SHP77 treated with DMSO at 0.1 percent for 48 hours (cell line): ENCODE results near the gene SETD4.

ENCODE experiments used
- DNase-seq: peaks from one replicate; lab custom pipeline; 2025; lab: John Stamatoyannopoulos, UW

The SETD4 gene

DNA sequence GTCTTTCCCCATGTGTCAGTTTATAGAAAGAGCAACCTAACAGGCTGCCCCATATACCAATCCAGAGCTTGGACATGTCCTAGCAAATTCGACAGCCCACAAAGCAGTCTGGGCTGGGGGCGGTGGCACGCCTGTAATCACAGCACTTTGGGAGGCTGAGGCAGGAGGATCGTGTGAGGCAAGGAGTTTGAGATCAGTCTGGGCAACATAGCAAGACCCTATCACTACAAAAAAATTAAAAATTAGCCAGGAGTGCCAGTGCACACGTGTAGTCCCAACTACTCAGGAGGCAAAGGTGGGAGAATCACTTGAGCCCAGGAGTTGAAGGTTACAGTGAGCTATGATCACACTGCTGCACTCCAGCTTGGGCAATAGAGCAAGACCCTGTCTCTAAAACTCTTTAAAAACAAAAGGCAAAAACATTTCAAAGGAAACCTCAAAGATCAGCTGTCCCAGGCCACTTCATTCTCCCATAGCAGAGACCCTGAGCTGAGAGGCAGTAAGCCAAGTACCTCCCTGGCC, 54.4 kb downstream of the SETD4 start:
- DNase-seq: no peak

DNA sequence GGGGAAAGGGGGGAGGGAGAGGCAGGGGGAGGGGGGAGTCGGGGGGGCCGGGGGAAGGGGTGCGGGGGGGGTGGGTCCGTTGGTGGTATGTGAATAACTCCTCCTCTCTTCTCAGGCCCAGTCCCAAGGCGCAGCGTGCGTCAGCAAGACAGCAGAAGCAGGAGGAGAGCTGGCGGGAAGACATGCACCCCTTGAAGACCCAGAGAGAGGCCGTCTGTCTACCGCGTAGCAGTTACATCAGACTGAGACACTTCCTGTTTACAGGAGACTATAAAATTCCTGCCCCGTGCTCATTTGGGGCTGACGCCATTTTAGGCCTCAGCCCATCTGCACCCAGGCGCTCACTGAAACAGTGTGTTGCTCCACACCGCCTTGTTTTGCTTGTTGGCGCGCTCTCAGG, 55.3 kb downstream of the SETD4 start:
- peak; percentile 15 for DNase-seq

DNA sequence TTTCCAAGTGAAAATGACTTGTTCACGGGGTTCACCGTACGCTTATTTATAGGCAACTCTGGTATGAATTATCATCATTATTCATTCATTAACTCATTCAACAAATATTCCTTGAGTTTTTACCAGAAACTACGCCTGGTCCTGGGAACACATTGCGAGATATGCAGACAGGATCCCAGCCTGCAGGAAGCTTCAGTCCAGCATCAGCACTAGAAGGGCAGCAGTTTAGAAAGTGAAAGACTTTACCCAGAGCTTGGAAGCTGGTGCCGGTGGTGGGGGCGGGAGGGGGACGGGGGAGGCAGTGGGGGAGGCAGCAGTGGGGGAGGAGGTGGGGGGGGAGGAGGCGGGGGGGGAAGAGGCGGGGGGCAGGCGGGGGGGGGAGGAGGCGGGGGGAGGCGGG, 55.9 kb downstream of the SETD4 start:
- DNase-seq: no peak

DNA sequence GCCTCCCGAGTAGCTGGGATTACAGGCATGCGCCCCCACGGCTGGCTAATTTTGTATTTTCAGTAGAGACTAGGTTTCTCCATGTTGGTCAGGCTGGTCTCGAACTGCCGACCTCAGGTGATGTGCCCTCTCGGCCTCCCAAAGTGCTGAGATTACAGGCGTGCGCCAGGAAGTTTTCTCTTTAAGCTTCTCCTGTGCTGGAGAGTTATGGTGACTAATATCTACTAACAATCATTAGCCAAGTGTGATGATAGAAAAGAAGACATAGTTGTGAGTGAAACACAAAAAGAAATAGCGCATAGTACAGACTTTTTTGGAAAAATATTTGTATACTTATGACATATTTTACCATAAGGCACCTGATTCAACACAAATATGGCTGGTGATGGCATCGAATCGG, 56.5 kb downstream of the SETD4 start:
- DNase-seq: no peak

DNA sequence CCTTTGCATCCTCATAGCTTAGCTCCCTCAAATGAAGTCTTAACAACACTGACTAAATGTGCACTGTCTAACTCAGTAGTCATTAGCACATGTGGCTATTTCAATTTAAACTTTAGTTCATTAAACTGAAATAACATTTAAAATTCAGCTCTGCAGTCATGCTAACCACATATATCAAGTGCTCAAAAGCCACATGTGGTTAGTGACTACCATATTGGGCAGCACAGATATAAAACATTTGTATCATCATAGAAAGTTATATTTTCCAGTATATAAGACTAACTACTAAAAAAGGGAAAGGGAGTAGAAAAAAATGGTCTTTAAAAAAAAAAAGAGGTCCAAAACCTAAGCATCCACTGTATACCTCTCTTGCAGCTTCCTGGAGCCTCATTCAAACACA, 64.1 kb downstream of the SETD4 start:
- DNase-seq: no peak

DNA sequence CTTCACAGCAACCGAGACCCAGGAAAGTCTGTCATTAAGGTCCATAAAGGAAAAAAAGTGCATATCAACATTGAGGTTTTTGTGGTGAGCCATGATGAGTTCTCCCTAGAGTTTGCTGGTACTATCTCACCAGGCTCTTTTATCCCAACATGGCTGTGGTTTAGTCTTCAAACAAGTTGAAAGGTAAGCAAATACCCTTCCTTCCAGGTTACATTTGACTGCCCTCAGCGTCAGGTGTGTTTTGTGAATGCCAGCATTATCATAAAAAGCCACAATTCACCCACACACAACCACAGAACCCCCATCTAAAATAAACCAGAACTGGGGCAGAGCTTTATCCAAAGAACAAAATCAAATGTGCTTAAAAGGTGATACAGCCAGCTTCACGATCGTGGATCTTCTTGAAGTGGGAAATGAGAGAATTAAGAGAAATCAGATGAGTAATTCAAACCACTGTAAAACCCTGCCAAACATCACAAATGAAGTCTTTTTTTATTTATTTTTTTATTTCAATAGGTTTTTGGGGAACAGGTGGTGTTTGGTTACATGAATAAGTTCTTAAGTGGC, 64.7 kb downstream of the SETD4 start:
- no peak for DNase-seq

DNA sequence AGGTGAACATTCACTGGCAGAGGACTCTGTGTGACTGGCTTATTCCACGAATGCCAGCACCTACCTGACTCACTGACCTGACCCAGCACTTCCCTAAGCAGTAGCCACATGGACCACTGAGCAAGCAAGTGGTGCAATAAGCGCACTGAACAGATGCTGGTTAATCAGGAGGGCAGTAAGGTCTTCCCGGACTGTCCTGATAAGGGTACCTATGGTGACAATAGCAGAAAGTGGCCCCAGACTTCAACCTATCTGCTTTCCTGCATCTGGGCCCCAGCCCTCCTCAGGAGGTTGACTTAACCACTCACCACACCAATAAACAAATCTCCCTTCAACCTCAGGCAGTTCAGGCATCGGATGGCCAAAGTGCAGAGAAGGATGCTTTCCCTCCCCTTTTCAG, 65.7 kb downstream of the SETD4 start:
- no peak for DNase-seq

DNA sequence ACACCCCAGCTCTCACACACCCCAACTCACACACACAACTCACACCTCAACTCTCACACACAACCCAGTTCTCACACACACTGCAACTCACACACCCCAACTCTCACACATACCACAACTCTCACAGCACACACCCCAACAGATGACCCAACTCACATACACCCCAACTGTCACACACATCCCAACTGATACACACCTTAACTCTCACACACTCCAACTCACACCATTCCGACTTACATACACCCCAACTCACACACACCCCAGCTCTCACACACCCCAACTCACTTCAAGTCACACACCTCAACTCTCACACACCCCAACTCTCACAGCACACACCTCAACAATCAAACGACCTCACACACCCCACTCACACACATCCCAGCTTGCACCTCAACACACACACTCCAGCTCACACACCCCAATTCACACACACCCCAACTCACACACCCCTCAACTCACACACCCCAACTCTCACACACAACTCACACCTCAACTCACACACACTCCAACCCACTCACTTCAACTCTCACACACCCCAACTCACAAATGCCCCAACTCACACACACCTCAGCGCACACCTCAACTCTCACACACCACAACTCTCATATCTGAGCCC, 66.3 kb downstream of the SETD4 start:
- no peak for DNase-seq

DNA sequence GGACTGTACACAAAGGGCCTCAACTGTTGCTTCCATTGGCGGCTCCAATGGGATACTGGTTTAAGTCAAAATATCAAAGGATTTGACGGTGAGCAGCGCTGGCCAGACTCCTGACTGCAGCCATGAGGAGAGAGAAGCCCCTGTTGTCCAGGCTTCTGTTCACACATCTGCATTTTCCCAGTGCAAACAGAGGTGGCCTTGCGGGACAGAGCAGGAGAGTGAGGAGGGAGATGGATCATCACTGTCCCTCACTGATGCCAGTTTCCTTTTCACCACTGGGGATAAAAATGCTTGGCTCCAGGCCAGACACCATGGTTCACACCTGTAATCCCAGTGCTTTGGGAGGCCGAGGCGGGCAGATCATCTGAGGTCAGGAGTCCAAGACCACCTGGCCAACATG, 69.2 kb downstream of the SETD4 start:
- peak; percentile 10 for DNase-seq

DNA sequence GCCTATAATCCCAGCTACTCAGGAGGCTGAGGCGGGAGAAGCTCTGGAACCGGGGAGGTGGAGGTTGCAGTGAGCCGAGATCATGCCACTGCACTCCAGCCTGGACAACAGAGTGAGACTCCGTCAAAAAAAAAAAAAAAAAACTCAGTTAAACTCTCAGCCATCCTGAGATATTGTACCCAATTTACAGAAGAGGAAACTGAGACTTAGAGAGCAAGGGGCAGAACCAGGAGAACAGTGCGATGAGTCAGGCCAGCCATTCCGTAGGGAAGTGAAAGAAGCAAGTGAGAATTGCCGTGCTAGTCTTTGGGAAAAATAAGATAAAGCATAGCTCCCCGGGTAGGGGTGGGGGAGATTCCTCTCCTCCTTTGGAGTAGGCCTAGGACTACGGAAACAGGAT, 69.7 kb downstream of the SETD4 start:
- DNase-seq: no peak

DNA sequence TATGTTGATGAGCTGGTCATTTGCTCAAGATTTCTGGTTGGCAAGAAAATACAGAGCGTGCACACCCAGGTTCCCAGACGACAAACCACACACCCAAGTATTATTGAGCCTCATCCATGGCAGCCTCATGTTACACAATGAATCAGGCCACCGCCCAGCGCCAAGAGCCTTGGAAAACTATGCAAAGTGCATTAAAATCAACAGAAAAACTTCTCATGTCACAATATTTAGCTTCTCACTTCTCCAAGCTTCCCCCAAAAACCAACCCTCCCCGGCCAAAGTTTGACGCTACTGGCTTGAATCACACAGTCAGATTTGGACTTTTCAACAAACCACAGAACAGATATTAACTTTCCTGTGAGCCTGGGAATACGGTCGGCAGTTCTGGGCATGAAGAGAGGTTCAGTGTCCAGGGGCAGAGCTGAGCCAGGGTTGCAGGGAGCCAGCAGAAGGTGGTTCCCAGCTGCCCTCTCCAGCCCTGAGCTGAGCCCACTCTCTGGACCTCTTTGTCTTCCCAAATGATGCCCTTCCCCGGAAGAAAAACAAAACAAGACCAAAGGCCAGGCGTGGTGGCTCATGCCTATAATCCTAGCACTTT, 71.1 kb downstream of the SETD4 start:
- no peak for DNase-seq

DNA sequence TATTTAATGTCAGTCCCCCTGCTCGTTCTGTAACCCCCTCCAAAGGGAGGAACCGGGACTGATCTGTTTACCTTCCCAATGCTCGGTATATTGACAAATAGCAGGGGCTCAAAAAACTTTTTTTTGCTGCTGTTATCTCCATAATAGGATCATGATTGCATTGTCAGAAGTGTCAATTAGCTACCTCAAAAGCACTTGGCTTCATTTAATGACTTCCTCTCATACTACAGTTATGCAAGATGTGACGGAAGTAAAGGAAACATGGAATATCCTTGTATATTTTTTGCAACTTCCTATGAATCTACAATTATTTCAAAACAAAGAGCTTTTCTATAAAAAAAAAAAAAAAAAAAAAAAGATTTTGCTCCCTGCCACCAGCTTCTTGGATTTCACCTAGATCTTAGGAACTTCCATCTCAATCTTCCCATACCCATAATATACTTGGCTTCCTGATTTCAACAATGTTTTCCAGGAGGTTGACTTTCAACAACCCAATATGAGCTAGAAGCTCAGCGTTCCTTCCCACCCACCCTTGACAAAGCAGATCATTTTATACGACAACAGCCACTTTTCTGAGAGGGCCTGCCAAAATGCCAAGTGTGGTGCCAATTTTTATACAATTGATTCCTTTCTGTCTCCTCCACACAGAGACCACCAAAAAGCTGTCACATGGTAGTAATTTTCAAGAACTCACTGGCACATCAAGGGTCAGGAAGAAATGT, 71.7 kb downstream of the SETD4 start:
- DNase-seq: no peak

DNA sequence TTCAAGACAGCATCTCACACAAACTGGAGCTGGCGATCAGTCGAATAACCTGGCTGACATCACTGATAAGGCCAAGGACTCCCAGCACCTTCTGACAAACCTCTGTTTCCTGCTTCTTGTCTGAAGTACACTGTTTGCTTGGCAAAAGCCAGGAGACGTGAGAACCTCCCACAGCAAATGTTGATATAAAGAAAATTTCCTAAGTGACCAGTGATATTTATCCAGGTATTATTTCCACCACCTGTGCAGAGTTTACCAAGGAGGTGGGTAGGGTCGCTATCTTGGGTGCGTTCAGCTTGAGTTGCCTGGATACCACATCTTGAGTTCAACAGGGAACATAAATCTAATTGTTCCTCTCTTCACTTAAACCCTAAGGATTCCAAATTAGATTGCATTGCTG, 72.9 kb downstream of the SETD4 start:
- DNase-seq: no peak

DNA sequence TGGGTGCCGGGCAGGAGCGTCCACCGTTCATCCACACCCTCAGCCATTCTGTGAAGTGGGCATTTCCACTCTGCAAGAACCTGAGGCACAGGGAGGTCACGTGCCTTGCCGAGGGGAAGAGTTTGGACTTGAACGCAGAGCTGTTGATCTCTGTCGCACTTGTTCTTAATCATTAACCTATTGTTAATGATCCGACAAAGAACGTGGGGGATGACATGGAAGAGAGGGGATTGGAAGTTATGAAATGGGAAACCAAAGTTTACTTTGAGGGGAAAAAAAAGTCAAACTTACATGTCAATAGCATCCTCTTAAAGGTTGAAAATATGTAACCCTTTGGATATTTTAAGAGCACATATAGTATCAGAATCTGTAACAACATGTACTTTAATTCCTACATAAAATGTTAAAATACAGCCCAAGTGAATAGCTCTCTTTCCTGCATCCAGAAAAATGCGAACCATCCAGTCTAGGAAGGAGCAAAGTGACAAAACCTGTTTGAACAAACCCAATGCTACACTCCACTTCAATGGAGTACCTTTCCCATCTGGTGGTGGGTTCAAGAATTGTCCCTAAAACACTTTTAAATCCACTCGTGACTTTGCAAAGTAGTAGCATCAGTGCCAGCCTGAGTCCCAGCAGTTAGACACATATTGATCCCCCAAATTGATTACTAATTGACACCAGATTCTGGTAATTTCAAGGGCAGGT, 75.5 kb downstream of the SETD4 start:
- no peak for DNase-seq
